Liver (tissue), 9 donors: ENCODE results near the gene GPR107. TPM values are rescaled to one million over a fixed set of nuclear protein-coding genes. Genes with fewer than 3 reads are reported as not detected.

ENCODE experiments used
- DNase-seq: peaks from one replicate; pipeline ENCODE4 v3.0.0-alpha.2; 2017; ENCODE audit warnings: low spot score
- H3K27ac ChIP-seq, 2 donors: one replicate each; pipeline ENCODE4 v1.7.0; 2013; ENCODE audit warnings: inconsistent platforms in 2 of 2, low read length in 2 of 2, control low read depth in 1 of 2, low read depth in 1 of 2, mild to moderate bottlenecking in 1 of 2
- H3K27me3 ChIP-seq, 4 donors: one replicate each; pipeline versions ENCODE4 v1.6.1 to v1.7.0; 2013; ENCODE audit warnings: low read length in 3 of 4, inconsistent platforms in 1 of 4, mild to moderate bottlenecking in 1 of 4, moderate library complexity in 1 of 4; ENCODE audit not compliant: control insufficient read depth in 4 of 4, insufficient read depth in 4 of 4
- H3K36me3 ChIP-seq, 4 donors: one replicate each; pipeline versions ENCODE4 v1.6.1 to v1.7.0; 2013; ENCODE audit warnings: low read length in 3 of 4, mild to moderate bottlenecking in 3 of 4, low read depth in 1 of 4, moderate library complexity in 1 of 4; ENCODE audit not compliant: control insufficient read depth in 4 of 4, insufficient read depth in 3 of 4
- H3K4me1 ChIP-seq, 4 donors: one replicate each; pipeline versions ENCODE4 v1.6.1 to v1.7.0; 2013; ENCODE audit warnings: low read length in 3 of 4, mild to moderate bottlenecking in 3 of 4, moderate library complexity in 1 of 4; ENCODE audit not compliant: control insufficient read depth in 4 of 4, insufficient read depth in 4 of 4
- H3K4me3 ChIP-seq, 3 donors: one replicate each; pipeline versions ENCODE4 v1.6.1 to v1.7.0; 2013; ENCODE audit warnings: low read length in 3 of 3, control low read depth in 1 of 3, low read depth in 1 of 3, mild to moderate bottlenecking in 1 of 3
- H3K9ac ChIP-seq, 2 donors: one replicate each; pipeline ENCODE4 v1.7.0; 2013; ENCODE audit warnings: low read length in 2 of 2, mild to moderate bottlenecking in 2 of 2, moderate library complexity in 2 of 2, control low read depth in 1 of 2, low read depth in 1 of 2
- H3K9me3 ChIP-seq, 4 donors: one replicate each; pipeline versions ENCODE4 v1.6.1 to v1.7.0; 2013; ENCODE audit warnings: low read length in 3 of 4; ENCODE audit not compliant: control insufficient read depth in 4 of 4
- ATF3 ChIP-seq: IDR thresholded peaks from 2 replicates; pipeline ENCODE4 v1.6.1; 2016; ENCODE audit warnings: antibody characterized with exemption
- CTCF ChIP-seq: fragments of 150-350 bp; IDR thresholded peaks from 2 replicates; pipeline ENCODE4 v1.5.1; 2017; ENCODE audit warnings: improper control_type of control experiment, low read depth, low read length; ENCODE audit not compliant: missing input control
- EGR1 ChIP-seq, 2 donors: IDR thresholded peaks; 2 replicates each; pipeline ENCODE4 v1.6.1; 2016 to 2018; ENCODE audit warnings: antibody characterized with exemption in 2 of 2, low read depth in 2 of 2
- FOXA1 ChIP-seq: IDR thresholded peaks from 2 replicates; pipeline ENCODE4 v1.6.1; 2016; ENCODE audit warnings: antibody characterized with exemption
- FOXA2 ChIP-seq: IDR thresholded peaks from 2 replicates; pipeline ENCODE4 v1.6.1; 2016; ENCODE audit warnings: antibody characterized with exemption
- GABPA ChIP-seq, 2 donors: IDR thresholded peaks in 1 of 2; conservative IDR thresholded peaks in 1 of 2; 2 replicates each; pipeline ENCODE4 v1.6.1; 2016; ENCODE audit warnings: antibody characterized with exemption in 2 of 2, mild to moderate bottlenecking in 1 of 2, moderate library complexity in 1 of 2
- HNF4A ChIP-seq, 2 donors: conservative IDR thresholded peaks; 2 replicates each; pipeline ENCODE4 v1.6.1; 2016; ENCODE audit warnings: antibody characterized with exemption in 2 of 2, mild to moderate bottlenecking in 2 of 2
- HNF4G ChIP-seq: IDR thresholded peaks from 2 replicates; pipeline ENCODE4 v1.6.1; 2016; ENCODE audit warnings: antibody characterized with exemption
- JUND ChIP-seq, 2 donors: IDR thresholded peaks; 2 replicates each; pipeline ENCODE4 v1.6.1; 2016; ENCODE audit warnings: antibody characterized with exemption in 2 of 2
- MAX ChIP-seq: IDR thresholded peaks from 2 replicates; pipeline ENCODE4 v1.6.1; 2016; ENCODE audit warnings: antibody characterized with exemption
- NR2F2 ChIP-seq: IDR thresholded peaks from 2 replicates; pipeline ENCODE4 v1.6.1; 2016; ENCODE audit warnings: antibody characterized with exemption
- RAD21 ChIP-seq, 2 donors: IDR thresholded peaks; 2 replicates each; pipeline ENCODE4 v1.6.1; 2016; ENCODE audit warnings: antibody characterized with exemption in 2 of 2, mild to moderate bottlenecking in 2 of 2
- REST ChIP-seq: IDR thresholded peaks from 2 replicates; pipeline ENCODE4 v1.6.1; 2016; ENCODE audit warnings: antibody characterized with exemption, mild to moderate bottlenecking
- RXRA ChIP-seq, 2 donors: IDR thresholded peaks; 2 replicates each; pipeline ENCODE4 v1.6.1; 2017 to 2018; ENCODE audit warnings: antibody characterized with exemption in 2 of 2, mild to moderate bottlenecking in 1 of 2
- SP1 ChIP-seq: IDR thresholded peaks from 2 replicates; pipeline ENCODE4 v1.6.1; 2018; ENCODE audit warnings: antibody characterized with exemption, mild to moderate bottlenecking
- TAF1 ChIP-seq: conservative IDR thresholded peaks from 2 replicates; pipeline ENCODE4 v1.6.1; 2016; ENCODE audit warnings: antibody characterized with exemption, mild to moderate bottlenecking
- YY1 ChIP-seq: IDR thresholded peaks from 2 replicates; pipeline ENCODE4 v1.6.1; 2016; ENCODE audit warnings: antibody characterized with exemption, mild to moderate bottlenecking
- ZBTB33 ChIP-seq: IDR thresholded peaks from 2 replicates; pipeline ENCODE4 v1.6.1; 2016; ENCODE audit warnings: antibody characterized with exemption
- WGBS: extraction: QIAGEN DNeasy Blood & Tissue Kit; methylation state at CpG from one replicate; pipeline ENCODE4 v1.1.7; 2013; 5-methylcytosine and 5-hydroxymethylcytosine counted together
- polyA plus RNA-seq, 2 donors: library from polyadenylated mRNA; stranded (reverse) in 1 of 2; unstranded in 1 of 2; fragments of 200-250 nt in 1 of 2; fragments of >200 nt in 1 of 2; fragmentation: Nextera tagmentation in 1 of 2; extraction: Ambion mirVana in 1 of 2; gene quantifications; one replicate each; pipeline versions ENCODE4 v1.2.1 to v1.2.3, GENCODE V29; 2013 to 2015
- total RNA-seq, 2 donors: library from RNA; depleted of rRNA; stranded (reverse); fragments of >200 nt; gene quantifications; one replicate each; pipeline ENCODE4 v1.2.3, GENCODE V29; 2014
- donor health status: healthy.
- donor health status: healthy.
- donor health status: healthy.
- donor health status: healthy.
- donor health status: healthy.

Gene GPR107
- total and polyA plus RNA-seq, 4 donors: 3.8 to 17.2 (median 11.4) TPM

GRCh38 chr9:130145658-130146057 lies 92.0 kb downstream of the GPR107 start:
- 31% methylated on average over 1 of the region's 1 CpG for WGBS
- H3K9ac ChIP-seq: no peak overlapping the region
- TF ChIP-seq ZBTB33: no peak
- TF ChIP-seq HNF4G: no peak
- no peak for TF ChIP-seq GABPA (IDR thresholded peaks at IDR 0.05 in 1 of 2, conservative IDR thresholded peaks at IDR 0.05 in 1 of 2)
- no peak for TF ChIP-seq JUND (IDR thresholded peaks at IDR 0.05)
- no peak for TF ChIP-seq SP1
- TF ChIP-seq YY1: no peak
- TF ChIP-seq CTCF: no peak
- no peak for TF ChIP-seq TAF1
- no peak for TF ChIP-seq RAD21 (IDR thresholded peaks at IDR 0.05)
- no peak for TF ChIP-seq FOXA1
- no peak for TF ChIP-seq REST
- no peak for TF ChIP-seq ATF3
- TF ChIP-seq EGR1 (IDR thresholded peaks at IDR 0.05; ENCODE audit: low read depth in 2 of 2): no peak
- TF ChIP-seq HNF4A (conservative IDR thresholded peaks at IDR 0.05): no peak
- TF ChIP-seq MAX: no peak
- no peak for TF ChIP-seq FOXA2
- no peak for TF ChIP-seq NR2F2
- TF ChIP-seq RXRA (IDR thresholded peaks at IDR 0.05): no peak
- no peaks in the 10 kb centered on the region for H3K36me3 ChIP-seq
- peaks cover 2 to 11% (median 8%) of the 10 kb centered on the region in 4 donors for H3K4me1 ChIP-seq
- H3K27ac ChIP-seq: no peak overlapping the region
- no peaks in the 10 kb centered on the region for H3K27me3 ChIP-seq
- no peak overlapping the region for H3K4me3 ChIP-seq
- H3K9me3 ChIP-seq: no peaks in the 10 kb centered on the region
- DNase-seq: no peak

GRCh38 chr9:130147198-130147597 lies 93.5 kb downstream of the GPR107 start:
- Histone ChIP-seq H3K36me3 (no peaks in the 10 kb centered on the region), H3K9me3 (no peaks in the 10 kb centered on the region), H3K9ac (no peak overlapping the region), H3K27ac (no peak overlapping the region), H3K4me3 (no peak overlapping the region), H3K4me1 (peaks cover 2 to 11% (median 8%) of the 10 kb centered on the region in 4 donors), H3K27me3 (no peaks in the 10 kb centered on the region)
- no peak for TF ChIP-seq FOXA1
- TF ChIP-seq TAF1: no peak
- DNase-seq: no peak
- 90% methylated on average over 5 of the region's 5 CpGs for WGBS
